A549 (cell line): ENCODE measurements around the gene DGAT2.

ENCODE experiments used
- PHF8 ChIP-seq: fragments of 200-600 bp; sonication (generic); IDR thresholded peaks from 2 replicates; pipeline ENCODE4 v1.6.1; 2016; ENCODE audit warnings: low read depth, mild to moderate bottlenecking, antibody characterized with exemption, moderate library complexity, borderline replicate concordance
- TF ChIP-seq, protein P1 (sequence below): fragments of 250-450 bp; sonication (Bioruptor Pico); IDR thresholded peaks from 2 replicates; pipeline ENCODE4 v1.5.0; 2021; ENCODE audit warnings: mild to moderate bottlenecking, moderate library complexity, borderline replicate concordance

DNA sequence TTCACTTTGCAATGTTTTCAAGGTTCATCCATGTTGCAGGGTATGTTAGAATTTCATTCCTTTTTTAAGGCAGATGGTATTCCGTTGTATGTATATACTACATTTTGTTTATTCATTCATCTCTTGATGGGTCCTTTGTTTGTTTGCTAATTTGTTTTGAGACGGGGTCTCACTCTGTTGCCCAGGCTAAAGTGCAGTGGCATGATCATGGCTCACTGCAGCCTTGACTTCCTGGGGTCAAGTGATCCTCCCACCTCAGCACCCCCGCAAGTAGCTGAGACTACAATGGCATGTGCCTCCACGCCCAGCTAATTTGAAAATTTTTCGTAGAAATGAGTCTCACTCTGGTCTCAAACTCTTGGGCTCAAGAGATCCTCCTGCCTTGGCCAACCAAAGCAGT is 52.6 kb downstream of the DGAT2 start:
- TF ChIP-seq, protein P1, sequence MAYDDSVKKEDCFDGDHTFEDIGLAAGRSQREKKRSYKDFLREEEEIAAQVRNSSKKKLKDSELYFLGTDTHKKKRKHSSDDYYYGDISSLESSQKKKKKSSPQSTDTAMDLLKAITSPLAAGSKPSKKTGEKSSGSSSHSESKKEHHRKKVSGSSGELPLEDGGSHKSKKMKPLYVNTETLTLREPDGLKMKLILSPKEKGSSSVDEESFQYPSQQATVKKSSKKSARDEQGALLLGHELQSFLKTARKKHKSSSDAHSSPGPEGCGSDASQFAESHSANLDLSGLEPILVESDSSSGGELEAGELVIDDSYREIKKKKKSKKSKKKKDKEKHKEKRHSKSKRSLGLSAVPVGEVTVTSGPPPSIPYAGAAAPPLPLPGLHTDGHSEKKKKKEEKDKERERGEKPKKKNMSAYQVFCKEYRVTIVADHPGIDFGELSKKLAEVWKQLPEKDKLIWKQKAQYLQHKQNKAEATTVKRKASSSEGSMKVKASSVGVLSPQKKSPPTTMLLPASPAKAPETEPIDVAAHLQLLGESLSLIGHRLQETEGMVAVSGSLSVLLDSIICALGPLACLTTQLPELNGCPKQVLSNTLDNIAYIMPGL (CRISPR knock-in tag) = no peak
- no peak for TF ChIP-seq PHF8
